GM19324 (cell line): Measurements from ENCODE around the gene MT1E.
"Not testable (repeated sequence)": the region's sequence is repeated elsewhere in the genome, so short reads cannot be mapped to it uniquely, and the experiment has no call there.

Experiments
- ATAC-seq: cut with Tn5 transposase; IDR thresholded peaks from one replicate; pipeline ENCODE4 v1.9.1; 2021; ENCODE audit warnings: mild to moderate bottlenecking, moderate library complexity; ENCODE audit not compliant: unreplicated experiment, low FRiP score

The MT1E gene

DNA sequence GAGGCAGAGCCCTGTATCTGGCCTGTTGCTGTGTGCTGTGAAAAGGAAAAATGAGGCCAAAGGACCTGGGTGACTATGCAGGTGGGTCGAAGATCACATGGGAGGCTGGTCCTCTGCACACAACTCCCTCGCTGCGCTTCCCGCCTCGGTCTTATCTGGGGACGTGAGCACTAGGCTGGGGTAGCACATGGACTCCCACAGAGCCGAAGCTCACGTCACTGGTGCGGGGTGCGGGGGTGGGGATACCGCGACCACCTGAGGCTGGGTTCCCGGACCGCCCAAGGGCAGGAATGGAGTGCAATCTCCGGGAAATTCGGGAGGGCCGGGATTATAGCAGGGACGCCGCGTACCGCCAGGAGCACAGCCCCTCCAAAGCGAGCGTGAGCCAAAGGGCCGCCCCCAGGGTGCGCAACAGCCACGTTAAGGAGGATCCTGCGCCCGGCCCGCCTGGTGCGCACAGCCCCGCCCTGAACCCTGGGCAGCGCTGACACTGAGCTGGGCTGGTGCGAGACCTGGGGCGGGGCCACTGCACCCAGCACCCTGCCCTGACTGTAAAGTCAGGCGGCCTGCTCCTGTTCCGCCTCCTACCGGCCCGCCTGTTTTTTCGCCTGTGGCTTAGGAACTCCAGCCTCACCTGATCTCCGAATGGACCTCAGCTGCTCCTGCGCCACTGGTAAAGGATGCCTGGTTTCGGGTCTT is 17.6 kb downstream of the MT1E start:
- peak; percentile 83 for ATAC-seq

DNA sequence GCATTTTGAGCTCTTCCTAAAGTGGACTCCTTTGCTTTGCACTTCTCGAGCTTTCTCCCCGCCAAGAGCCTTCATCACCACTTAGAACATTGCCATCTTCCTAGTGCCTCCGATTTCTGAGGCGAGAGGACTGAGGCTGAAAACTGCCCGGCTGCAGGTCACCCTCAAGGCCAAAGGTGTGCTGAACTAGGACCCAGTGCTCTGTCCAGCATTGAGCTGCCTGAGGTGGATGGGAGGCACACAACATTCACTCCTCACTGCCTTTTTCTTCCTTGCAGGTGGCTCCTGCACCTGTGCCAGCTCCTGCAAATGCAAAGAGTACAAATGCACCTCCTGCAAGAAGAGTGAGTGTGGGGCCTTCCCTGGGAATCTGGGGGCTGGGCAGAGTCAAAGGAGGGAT is 18.3 kb downstream of the MT1E start:
- no peak for ATAC-seq

DNA sequence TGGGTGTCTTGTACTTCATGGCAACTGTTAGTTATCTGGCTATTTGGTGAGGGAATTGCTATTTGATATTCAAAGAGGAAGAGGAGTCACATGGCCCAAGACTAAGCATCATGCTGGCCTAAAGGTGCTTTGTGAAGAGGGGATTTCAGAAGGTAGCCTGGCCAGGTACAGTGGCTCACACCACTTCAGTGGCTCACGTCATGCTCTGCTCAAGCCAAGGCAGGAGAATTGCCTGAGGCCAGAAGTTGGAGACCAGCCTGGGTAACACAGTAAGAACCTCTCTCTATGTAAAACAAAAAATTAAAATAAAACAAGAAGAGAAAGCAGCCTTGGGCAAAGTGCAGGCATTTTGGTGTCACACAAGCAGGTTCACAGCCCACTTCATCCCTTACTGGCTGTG is 19.7 kb downstream of the MT1E start:
- no peak for ATAC-seq

DNA sequence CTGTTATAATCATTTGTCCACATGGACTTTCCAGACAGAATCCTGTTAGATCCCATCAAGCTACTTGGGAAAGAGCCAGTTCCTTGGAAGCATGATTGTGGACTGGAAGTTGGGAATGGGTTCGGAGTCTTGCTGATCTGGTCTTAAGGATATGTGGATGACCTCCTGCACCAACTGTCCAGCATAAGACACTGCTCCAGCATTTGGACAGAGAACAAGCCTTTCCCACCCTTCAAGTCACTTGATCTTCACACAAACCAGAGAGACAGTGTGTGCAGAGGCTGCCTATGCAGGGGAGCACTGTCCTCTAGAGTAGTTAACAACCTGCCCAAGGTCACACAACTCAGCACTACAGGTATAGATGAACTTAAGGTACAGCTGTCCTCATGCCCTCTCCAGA is 20.3 kb downstream of the MT1E start:
- no peak for ATAC-seq

- no peak for ATAC-seq
Measured at GRCh38 chr16:56647641-56648431, 22.3 kb downstream of the MT1E start.

DNA sequence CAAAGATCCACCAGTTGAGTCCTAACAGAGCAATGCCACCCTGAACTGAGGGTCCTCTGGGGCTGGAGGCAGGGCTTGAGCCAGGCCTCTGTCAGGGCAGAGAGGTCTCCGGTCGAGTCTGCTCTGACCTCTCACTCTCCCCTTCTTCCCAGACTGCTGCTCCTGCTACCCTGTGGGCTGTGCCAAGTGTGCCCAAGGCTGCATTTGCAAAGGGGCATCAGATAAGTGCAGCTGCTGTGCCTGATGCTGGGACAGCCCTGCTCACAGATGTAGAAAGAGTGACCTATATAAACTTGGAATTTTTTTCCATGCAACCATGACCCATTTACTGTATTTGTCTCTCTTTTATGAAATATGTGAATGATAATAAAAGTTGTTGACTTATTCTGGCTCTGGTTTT is 23.7 kb downstream of the MT1E start:
- ATAC-seq: no peak

DNA sequence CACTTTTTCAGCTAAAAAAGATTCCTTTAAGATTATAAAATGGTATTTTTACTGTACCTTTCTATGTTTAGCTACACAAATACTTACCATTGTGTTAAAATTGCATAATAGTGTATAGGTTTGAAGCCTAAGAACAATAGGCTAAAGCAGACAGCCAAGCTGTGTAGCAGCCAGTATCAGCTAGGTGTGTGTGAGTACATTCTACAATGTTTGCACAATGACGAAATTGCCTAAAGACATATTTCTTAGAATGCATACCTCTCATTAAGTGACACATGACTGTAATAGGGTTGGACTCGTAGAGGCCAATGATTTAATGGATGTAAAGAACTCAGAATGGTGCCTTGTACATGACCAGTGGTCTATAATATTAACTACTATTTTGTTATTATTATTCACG is 24.2 kb downstream of the MT1E start:
- no peak for ATAC-seq

DNA sequence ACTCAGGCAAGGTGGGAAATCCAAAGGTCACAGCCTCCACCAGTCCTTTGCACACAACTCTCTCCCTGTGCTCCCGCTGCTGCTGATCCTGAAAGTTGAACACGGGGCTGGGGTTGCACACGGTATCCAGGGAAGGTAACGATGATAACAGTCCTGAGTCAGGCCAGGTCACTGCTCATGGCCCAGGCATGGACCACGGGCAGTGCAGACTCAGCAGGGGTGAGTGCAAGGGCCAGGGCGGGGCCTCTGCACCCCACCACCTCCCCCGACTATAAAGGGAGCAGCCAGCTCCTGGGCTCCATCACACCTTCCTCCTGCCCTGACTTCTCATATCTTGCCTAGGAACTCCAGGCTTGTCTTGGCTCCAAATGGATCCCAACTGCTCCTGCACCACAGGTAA is 26.0 kb downstream of the MT1E start, which contains the start of gene MT1B:
Gene MT1B, plus strand, starts transcription at position 301 of the 400 bp plus-strand sequence. Its CDS starts 68 bp downstream, at position 369.
- no peak for ATAC-seq

- no peak for ATAC-seq
Measured at GRCh38 chr16:56652600-56652999, 27.0 kb downstream of the MT1E start.

GRCh38 chr16:56653218-56653617 is 27.6 kb downstream of the MT1E start:
- no peak for ATAC-seq

DNA sequence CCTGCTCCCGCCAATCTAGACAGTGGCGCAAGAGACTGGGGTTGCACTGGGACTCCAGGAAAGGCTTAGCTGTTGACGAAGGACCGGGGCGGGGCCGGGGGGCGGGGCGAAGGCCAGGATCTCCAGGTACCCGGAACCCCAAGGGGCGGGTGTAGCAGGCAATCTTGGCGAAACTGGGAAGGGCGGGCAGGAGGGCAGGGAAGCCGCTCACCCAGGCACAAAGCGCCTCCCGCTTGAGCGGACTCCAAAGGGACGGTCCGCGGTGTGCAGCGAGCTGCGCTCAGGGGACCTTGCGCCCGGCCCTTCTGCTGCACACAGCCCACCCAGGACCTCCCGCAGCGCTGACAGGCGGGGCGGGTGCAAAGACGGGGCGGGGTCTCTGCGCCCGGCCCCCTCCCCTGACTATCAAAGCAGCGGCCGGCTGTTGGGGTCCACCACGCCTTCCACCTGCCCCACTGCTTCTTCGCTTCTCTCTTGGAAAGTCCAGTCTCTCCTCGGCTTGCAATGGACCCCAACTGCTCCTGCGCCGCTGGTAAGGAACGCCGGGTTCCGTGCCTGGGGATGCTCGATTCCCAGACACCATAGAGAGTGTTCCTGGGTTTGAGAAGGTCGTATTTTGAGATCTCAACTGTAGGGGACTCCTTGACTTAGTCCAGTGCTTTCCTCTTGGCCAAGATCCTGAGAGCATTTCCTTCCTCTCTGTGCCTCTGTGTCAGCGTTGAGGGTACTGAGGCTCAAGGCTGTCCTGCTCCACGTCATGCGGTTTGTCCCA is 32.2 kb downstream of the MT1E start, which contains the start of gene MT1F:
Gene MT1F, plus strand, starts transcription at position 405 of the 772 bp plus-strand sequence. Its CDS starts 100 bp downstream, at position 505.
- ATAC-seq: no peak

DNA sequence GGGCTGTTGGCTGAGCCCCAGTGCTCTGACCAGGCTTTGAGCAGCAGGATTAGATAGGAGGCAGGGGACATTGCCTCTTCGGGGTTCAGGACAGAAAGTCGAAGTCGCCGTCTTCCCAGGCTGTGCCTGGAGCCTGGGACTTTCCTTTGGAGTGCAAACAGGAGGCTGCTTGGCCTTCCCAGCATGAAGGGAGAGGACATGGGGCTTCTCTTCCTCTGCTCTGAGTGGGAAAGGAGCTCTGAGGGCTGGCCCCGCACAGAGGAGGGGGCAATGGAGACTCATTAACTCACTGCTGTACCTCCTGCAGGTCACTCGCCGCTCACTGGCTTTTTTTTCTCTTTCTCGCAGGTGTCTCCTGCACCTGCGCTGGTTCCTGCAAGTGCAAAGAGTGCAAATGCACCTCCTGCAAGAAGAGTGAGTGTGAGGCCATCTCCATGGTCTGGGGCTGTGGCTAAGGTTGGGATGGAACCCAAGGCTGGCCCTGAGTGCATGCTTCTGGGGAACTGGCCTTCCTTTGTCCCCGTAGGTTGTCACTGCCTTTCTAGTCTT is 32.8 kb downstream of the MT1E start:
- no peak for ATAC-seq

DNA sequence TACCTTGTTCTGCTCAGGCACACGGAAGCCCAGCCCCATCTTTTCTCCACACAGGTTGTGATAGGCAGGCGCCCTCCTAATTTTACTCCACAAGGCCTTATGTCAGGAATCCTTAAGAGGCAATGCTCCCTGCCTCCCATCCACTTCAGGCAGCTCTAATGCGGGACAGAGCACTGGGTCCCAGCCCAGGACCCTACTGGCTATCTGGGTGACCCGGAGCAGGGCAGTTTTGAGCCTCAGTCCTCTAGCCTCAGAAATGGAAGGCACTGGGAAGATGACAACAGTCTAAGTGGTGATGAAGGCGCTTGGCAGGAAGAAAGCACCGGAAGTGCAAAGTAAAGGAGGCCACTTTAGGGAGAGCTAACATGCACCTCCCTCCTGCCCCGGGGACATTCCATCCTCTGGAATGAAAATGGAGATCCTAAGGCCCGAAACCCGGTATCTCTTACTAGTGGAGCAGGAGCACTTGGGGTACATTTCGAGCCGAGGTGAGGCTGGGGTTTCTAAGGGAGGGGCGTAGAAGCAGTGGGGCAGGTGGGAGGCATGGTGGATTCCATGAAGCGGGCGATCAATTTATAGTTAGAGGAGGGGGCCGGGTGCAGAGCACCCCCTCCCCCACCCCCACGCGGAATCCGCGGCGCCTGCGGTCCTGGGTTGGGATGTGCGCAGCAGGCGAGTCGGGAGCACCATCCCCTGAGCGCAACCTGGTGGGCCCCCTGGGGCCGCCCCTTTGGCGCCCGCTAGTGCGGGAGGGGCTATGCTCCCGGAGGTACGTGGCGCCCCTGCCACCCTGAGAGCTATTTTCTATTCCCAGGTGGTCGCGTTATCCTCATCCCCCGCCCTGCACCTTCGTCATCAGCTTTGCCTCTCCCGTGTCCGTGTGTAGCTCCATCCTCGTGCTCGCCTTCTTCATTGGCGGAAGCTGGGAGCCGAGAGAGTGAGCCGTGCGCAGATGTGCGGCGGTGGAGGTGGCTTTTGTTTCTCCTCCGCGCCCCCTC is 37.1 kb downstream of the MT1E start:
- ATAC-seq: no peak

- ATAC-seq: no peak
Measured at GRCh38 chr16:56664506-56664905, 38.9 kb downstream of the MT1E start.

DNA sequence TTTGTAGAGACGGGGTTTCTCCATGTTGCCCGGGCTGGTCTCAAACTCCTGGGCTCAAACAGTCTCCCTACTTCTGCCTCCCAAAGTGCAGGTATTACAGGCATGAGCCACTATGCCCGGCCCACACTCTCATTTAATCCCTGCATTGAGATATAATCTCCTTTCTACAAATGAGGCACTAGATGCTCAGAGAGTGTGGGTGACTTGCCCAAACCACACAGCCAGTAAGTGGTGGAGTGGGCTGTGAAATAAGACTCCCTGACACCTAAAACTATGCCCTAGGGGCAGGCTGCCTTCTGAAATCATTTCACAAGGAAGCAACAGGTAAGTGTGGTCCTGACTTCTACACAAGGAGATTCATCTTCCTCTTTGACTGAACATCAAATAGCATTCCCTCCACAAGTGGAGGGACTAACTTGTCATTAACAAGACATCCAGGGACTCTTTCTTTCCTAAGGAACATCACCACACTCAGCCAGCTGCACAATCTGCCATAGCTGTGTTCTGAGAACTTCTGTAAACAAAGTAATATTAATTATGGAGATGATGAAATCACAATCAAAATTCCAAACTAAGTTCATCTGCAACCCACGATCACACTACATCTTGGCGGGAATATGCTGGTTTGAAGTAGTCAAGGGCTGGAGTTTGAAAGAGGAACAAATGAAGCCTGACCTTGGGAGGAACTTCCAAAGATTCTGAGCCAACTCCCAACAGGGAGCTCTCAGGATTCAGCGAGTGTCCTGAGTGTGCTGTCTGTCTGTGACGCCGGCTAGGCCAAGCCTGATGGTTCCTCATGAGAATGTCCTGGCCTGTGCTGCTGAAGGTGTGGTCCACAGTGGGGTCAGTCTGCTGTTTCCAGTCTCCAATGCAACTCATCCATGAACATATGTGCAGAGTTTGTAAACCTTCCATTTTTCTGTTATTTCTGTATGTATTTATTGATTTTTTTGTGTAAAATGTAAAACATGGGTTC is 40.0 kb downstream of the MT1E start:
- ATAC-seq: not testable (repeated sequence)

DNA sequence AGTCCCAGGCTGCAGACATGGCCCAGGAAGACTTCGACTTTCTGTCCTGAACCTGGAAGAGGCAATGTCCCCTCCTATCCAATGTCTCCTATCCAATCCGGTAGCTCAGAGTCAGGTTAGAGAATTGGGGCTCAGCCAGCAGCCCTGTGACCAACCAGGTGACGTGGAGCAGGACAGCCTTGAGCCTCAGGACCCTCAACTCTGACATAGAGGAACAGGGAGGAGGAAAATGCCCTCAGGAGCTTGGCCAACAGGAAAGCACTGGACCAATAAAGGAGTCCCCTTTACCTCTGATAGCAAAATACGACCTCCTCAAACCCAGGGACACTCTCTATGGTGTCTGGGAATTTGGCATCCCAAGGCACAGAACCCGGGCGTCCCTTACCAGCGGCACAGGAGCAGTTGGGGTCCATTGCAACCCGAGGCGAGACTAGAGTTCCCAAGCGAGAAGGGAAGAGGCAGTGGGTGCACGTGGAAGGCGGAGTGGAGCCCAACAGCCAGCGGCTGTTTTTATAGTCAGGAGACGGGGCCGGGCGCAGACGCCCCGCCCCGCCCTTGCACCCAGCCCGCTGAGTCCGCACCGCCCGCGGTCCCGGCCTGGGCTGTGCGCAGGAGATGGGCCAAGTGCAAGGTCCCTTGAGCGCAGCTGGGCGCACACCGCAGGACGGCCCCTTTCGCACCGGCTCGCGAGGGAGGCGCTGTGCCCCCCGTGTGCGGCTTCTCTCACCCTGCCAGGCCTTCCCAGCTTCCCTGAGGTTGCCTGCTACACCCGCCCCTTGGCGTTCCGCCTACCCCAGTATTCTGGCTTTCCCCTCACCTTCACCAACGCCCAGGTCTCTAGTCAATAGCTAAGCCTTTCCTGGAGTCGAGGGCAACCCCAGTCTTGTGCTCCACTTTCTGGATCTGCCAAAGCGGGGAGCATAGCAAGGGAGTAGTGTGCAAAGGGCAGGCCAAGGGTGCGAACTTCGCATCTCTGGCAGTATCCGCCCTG is 42.3 kb downstream of the MT1E start, which contains the start of gene MT1G:
Gene MT1G, minus strand, starts transcription at position 485 of the 991 bp plus-strand sequence. Its CDS starts 72 bp downstream, at position 413.
- ATAC-seq: no peak
